Transverse colon (tissue), 4 donors: ENCODE results near the gene TSR3. TPM values are rescaled to one million over a fixed set of nuclear protein-coding genes. Genes with fewer than 3 reads are reported as not detected.

Experiments
- DNase-seq: peaks from one replicate; pipeline ENCODE4 v3.0.0-alpha.2; 2019
- H3K27ac ChIP-seq, 4 donors: fragments of 200-600 bp; sonication (generic); 2 replicates each; pipeline ENCODE4 v1.5.1; 2016 to 2018; ENCODE audit warnings: inconsistent platforms in 4 of 4
- H3K27me3 ChIP-seq: fragments of 200-600 bp; sonication (generic); 2 replicates; pipeline ENCODE4 v1.5.1; 2017; ENCODE audit warnings: inconsistent platforms
- H3K36me3 ChIP-seq, 4 donors: fragments of 200-600 bp; sonication (generic); 2 replicates each; pipeline ENCODE4 v1.5.1; 2017 to 2019; ENCODE audit warnings: inconsistent platforms in 4 of 4
- H3K4me1 ChIP-seq, 4 donors: fragments of 200-600 bp; sonication (generic); 2 replicates each; pipeline ENCODE4 v1.5.1; 2017 to 2020; ENCODE audit warnings: inconsistent platforms in 4 of 4
- H3K4me3 ChIP-seq, 4 donors: fragments of 200-600 bp; sonication (generic); 1 replicate in 1 of 4; 2 replicates in 3 of 4; pipeline versions ENCODE4 v1.5.1 to v1.6.1; 2017 to 2019; ENCODE audit warnings: inconsistent platforms in 4 of 4
- H3K9me3 ChIP-seq, 2 donors: fragments of 200-600 bp; sonication (generic); 2 replicates each; pipeline ENCODE4 v1.5.1; 2017 to 2019; ENCODE audit warnings: inconsistent platforms in 2 of 2
- EP300 ChIP-seq: sonication (generic); formaldehyde crosslinking; IDR thresholded peaks from one replicate; pipeline ENCODE4 v1.6.1; 2017; ENCODE audit warnings: antibody characterized with exemption, low read depth
- POLR2A ChIP-seq: fragments of 450-650 bp; IDR thresholded peaks from one replicate; pipeline ENCODE4 v1.6.1; 2016; ENCODE audit warnings: antibody characterized with exemption, mild to moderate bottlenecking, moderate library complexity
- POLR2AphosphoS5 ChIP-seq, 3 donors: sonication (generic); formaldehyde crosslinking; IDR thresholded peaks; one replicate each; pipeline ENCODE4 v1.6.1; 2016; ENCODE audit warnings: antibody characterized with exemption in 3 of 3
- WGBS, 2 donors: methylation state at CpG; one replicate each; pipeline ENCODE4 v1.1.5; 2018; ENCODE audit warnings: low coverage in 1 of 2; 5-methylcytosine and 5-hydroxymethylcytosine counted together
- in situ Hi-C, 4 donors: fragments of 200-750 bp; cut with MboI; loops; one replicate each; pipeline versions ENCODE4 v1.15.0 to v1.15.1; 2017; ENCODE audit warnings: low sequenced_read_pairs in 3 of 4, low pct_ligation_motif_present in 1 of 4, low pct_unique_long_range_greater_than_20kb in 1 of 4
- intact Hi-C: fragments of 100-400 bp; cut with DNase I; formaldehyde crosslinking; loops from one replicate; pipeline ENCODE4 v1.15.1; 2023; ENCODE audit warnings: low total_unique reads
- total RNA-seq, 4 donors: library from RNA; depleted of rRNA; stranded (reverse); fragments of >200 nt; gene quantifications; one replicate each; pipeline ENCODE4 v1.1.0, GENCODE V29; 2016
- TF ChIP-seq, protein P1 (sequence below), 5 experiments: fragments of 200-600 bp in 3 of 5; fragments of 450-650 bp in 2 of 5; sonication (generic) in 3 of 5; IDR thresholded peaks; 1 replicate in 2 of 5; 2 replicates in 3 of 5; pipeline ENCODE4 v1.5.1; 2016 to 2017; ENCODE audit warnings: antibody characterized with exemption in 5 of 5, inconsistent platforms in 3 of 5, mild to moderate bottlenecking in 2 of 5, moderate library complexity in 1 of 5

Gene TSR3
- total RNA-seq, 4 donors from 2014 or later, result 56.4 to 135 (median 75.3) TPM

DNA sequence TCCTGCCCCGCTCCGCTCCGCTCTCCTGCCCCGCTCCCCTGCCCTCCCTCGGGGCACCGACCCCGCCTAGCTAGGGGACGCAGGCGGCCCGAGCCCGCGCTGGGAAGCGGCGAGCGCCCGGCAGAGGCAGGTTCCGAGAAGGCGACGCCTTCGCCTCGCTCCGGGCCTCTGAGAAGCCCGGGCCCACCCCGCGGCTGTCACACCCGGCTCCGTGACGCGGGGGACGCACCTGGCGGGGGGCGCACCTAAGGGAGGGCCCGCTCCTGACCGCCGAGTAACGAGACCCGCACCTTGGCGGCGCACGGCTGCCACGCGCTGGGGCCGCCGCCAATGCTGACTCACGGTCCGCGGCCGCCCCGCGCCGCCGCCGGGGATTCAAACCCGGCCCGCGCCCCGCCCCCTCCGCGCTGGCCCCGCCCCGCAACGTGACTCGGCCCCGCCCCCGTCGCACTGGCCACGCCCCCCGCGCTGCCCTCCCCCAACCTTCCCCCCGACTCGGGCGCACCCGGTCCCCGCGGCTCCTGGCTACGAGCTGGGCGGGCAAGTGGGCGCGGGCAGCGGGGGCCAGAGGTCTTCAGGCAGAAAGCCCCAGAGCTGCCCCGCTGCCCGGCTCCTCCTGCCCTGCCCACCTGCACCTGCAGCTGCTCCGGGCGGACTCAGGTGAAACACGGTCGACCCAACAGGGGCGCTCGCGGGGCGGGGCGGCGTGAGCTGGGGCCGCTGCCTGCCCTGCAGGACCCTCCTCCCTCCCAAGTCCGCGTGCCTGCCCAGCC, 27.8 kb upstream of the TSR3 start:
- DNase-seq, result peak; percentile 63
- H3K27me3 ChIP-seq, result no peaks in the 10 kb centered on the region
- peak overlapping the region; percentile 25 to 60 (median 49) for H3K4me3 ChIP-seq
- 19% methylated on average over 17 of the region's 95 CpGs; no CpG with 5 or more reads in 1 of the 2 donors for WGBS, 2 donors
- no peaks in the 10 kb centered on the region for H3K9me3 ChIP-seq
- intact Hi-C loops, result no loop called here
- peak overlapping the region; percentile 45 to 80 (median 60) for H3K27ac ChIP-seq
- no peak for TF ChIP-seq POLR2A
- TF ChIP-seq POLR2AphosphoS5 (IDR thresholded peaks at IDR 0.05), result no peak
- TF ChIP-seq, protein P1, sequence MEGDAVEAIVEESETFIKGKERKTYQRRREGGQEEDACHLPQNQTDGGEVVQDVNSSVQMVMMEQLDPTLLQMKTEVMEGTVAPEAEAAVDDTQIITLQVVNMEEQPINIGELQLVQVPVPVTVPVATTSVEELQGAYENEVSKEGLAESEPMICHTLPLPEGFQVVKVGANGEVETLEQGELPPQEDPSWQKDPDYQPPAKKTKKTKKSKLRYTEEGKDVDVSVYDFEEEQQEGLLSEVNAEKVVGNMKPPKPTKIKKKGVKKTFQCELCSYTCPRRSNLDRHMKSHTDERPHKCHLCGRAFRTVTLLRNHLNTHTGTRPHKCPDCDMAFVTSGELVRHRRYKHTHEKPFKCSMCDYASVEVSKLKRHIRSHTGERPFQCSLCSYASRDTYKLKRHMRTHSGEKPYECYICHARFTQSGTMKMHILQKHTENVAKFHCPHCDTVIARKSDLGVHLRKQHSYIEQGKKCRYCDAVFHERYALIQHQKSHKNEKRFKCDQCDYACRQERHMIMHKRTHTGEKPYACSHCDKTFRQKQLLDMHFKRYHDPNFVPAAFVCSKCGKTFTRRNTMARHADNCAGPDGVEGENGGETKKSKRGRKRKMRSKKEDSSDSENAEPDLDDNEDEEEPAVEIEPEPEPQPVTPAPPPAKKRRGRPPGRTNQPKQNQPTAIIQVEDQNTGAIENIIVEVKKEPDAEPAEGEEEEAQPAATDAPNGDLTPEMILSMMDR (IDR thresholded peaks at IDR 0.05), result no peak
- no peak for TF ChIP-seq EP300
- H3K36me3 ChIP-seq, result peaks cover 0 to 7% (median 0%) of the 10 kb centered on the region in 4 donors
- H3K4me1 ChIP-seq, result peaks cover 10 to 19% (median 15%) of the 10 kb centered on the region in 4 donors
- in situ Hi-C loops, result no loop called here

DNA sequence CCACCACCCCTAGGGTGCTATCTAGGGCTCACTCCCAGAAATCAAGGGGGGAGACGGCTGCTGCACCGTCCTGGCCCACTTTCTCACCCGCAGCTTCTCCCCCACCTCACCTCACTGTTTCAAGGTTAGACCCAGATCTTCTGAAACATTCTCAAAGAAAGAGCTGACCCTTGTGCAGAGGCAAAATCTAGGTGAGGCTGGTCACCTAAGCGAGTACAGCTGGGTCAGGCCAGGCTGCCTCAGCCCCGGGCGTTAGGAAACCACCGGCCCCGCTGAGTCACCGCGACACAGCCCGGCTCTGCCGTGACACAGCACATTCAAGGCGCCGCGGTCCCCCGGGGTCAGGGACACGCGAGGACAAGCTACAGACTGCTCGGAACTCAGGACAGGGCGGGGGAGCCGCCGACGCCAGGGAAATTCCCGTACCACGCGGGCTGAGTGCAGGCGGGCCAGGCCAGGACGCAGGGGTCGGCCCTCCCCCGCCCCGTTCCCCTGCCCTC, 27.2 kb upstream of the TSR3 start:
- H3K36me3 ChIP-seq, result peaks cover 0 to 7% (median 0%) of the 10 kb centered on the region in 4 donors
- WGBS, 2 donors, result 13 to 50% methylated on average over 1 to 25 of the region's 31 CpGs
- TF ChIP-seq POLR2AphosphoS5 (IDR thresholded peaks at IDR 0.05) (peak in 1 of 3 donors; percentile 36), EP300 (no peak), POLR2A (no peak)
- TF ChIP-seq, protein P1 (IDR thresholded peaks at IDR 0.05), result no peak
- H3K4me3 ChIP-seq, result peak overlapping the region; percentile 25 to 60 (median 49)
- H3K4me1 ChIP-seq, result peaks cover 10 to 19% (median 15%) of the 10 kb centered on the region in 4 donors
- in situ Hi-C loops (no loop called here), intact Hi-C loops (no loop called here)
- DNase-seq, result peak; percentile 72
- H3K27ac ChIP-seq, result peak overlapping the region; percentile 45 to 80 (median 60)
- H3K27me3 ChIP-seq, result no peaks in the 10 kb centered on the region
- H3K9me3 ChIP-seq, result no peaks in the 10 kb centered on the region

DNA sequence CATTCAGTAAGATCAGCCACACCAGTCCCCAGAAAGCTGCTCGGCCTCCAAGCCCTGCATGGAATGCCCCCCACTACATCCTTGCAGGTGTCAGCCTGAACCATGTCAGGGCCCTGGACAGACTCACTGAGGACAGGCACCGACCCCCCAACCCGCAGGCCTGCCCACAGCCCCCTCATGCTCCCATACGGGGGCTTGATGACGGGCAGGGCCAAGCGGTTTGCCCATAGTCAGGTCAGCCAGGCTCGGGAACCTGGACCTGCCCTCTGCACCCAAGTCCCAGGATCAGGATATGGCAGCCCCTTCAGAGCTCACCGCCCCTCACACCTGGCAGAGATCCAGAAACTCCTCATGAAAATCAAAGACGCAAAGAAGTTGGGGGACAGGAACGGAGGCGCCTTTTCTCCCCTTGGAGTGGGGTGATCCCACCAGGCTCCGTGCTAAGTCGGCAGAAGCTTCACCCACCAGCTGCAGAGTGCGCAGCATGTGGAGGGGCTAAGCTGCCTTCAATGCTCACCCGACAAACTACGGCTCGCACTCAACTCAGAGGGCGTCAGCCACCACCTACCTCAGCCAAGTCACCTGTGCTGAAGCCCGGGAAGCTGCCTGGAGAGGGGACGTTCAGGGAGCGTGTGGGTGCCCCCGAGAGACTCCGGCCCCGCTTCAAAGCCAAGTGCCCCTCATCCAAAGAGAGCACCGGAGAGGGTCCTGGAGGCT, 26.6 kb upstream of the TSR3 start:
- in situ Hi-C loops, result no loop called here
- Histone ChIP-seq H3K36me3 (peaks cover 0 to 7% (median 0%) of the 10 kb centered on the region in 4 donors), H3K27ac (peak overlapping the region in 1 of 4 donors; percentile 80), H3K9me3 (no peaks in the 10 kb centered on the region), H3K4me3 (peak overlapping the region in 2 of 4 donors; percentile 52 to 60), H3K4me1 (peaks cover 10 to 19% (median 15%) of the 10 kb centered on the region in 4 donors), H3K27me3 (no peaks in the 10 kb centered on the region)
- no peak for DNase-seq
- no peak for TF ChIP-seq POLR2AphosphoS5 (IDR thresholded peaks at IDR 0.05)
- no peak for TF ChIP-seq EP300
- TF ChIP-seq, protein P1 (IDR thresholded peaks at IDR 0.05), result no peak
- TF ChIP-seq POLR2A, result no peak
- 90% methylated on average over 18 of the region's 25 CpGs; no CpG with 5 or more reads in 1 of the 2 donors for WGBS, 2 donors
- intact Hi-C loops, result no loop called here

DNA sequence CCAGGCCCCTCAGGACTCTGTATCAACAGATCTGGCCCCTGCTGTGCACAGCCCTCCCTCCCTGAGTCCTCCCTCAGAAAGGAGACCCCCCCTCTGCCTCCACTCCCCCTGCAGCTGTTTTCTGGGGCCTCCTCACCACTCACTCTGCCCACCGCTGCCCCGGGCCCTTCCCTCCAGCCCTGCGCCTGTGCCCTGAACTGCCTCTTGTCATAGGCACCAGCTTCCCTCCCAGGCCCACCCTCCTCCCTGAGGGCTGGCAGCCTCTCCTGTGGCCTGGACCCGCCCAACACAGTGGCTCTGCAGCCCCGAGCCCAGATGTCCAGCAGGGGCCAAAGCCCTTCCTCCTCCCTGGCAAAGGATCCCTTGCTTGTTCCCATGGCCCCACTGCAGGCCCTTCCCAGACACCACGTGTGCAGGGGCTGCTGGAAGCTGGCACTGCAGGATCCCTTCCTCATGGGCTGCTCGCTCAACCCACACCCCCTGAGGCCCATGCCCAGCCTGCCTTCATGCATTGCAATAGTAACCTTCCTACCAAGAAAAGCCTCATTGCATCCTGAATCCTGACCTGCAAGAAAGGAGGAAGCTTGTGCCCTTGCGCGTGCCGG, 25.8 kb upstream of the TSR3 start:
- no peak overlapping the region for H3K4me3 ChIP-seq
- WGBS, 2 donors, result 94% methylated on average over 10 of the region's 10 CpGs; no CpG with 5 or more reads in 1 of the 2 donors
- H3K4me1 ChIP-seq, result peaks cover 10 to 19% (median 15%) of the 10 kb centered on the region in 4 donors
- DNase-seq, result no peak
- H3K27me3 ChIP-seq, result no peaks in the 10 kb centered on the region
- TF ChIP-seq, protein P1 (IDR thresholded peaks at IDR 0.05), result no peak
- TF ChIP-seq POLR2A, result no peak
- no peak overlapping the region for H3K27ac ChIP-seq
- intact Hi-C loops (no loop called here), in situ Hi-C loops (no loop called here)
- H3K36me3 ChIP-seq, result peaks cover 0 to 7% (median 0%) of the 10 kb centered on the region in 4 donors
- no peaks in the 10 kb centered on the region for H3K9me3 ChIP-seq
